Measurements from ENCODE around the gene RASGRF2. TPM values are rescaled to one million over a fixed set of nuclear protein-coding genes. Genes with fewer than 3 reads are reported as not detected.

RASGRF2 gene
- total and polyA plus RNA-seq, 2 of the 13 experiments (the other 11 are each of a cell fraction or from before 2014, with no cell fraction given): 23.6 to 29.0 TPM

GRCh38 chr5:80967500-80968181 lies 7.5 kb downstream of the RASGRF2 start (continued):
- TF ChIP-seq ZKSCAN1 (IDR thresholded peaks at IDR 0.05; ENCODE audit: low read length) (no peak), THRA (CRISPR knock-in tag; IDR thresholded peaks at IDR 0.05; ENCODE audit: borderline replicate concordance) (0 out of 2 replicates have a peak, but pooled peaks have one; percentile 15), ZNF747 (CRISPR knock-in tag; IDR thresholded peaks at IDR 0.05; ENCODE audit: borderline replicate concordance) (no peak), TBX3 (IDR thresholded peaks at IDR 0.05; ENCODE audit: borderline replicate concordance) (no peak), ZNF232 (CRISPR knock-in tag; IDR thresholded peaks at IDR 0.05; ENCODE audit: borderline replicate concordance) (no peak), THAP11 (CRISPR knock-in tag; IDR thresholded peaks at IDR 0.05) (no peak), JUNB (CRISPR knock-in tag; IDR thresholded peaks at IDR 0.05; ENCODE audit: borderline replicate concordance) (peak; percentile 74; the same call in 1 of the 2 replicates), PHF21A (CRISPR knock-in tag; IDR thresholded peaks at IDR 0.05) (no peak), ZNF577 (CRISPR knock-in tag; IDR thresholded peaks at IDR 0.05; ENCODE audit: borderline replicate concordance, low read depth) (no peak), NFYC (CRISPR knock-in tag; IDR thresholded peaks at IDR 0.05) (no peak), AKAP8 (CRISPR knock-in tag; IDR thresholded peaks at IDR 0.05) (no peak), ZSCAN12 (CRISPR knock-in tag; IDR thresholded peaks at IDR 0.05) (no peak), POLR2A (IDR thresholded peaks at IDR 0.05; ENCODE audit: insufficient read depth in 1 of 2, low read depth in 2 of 2, low read length in 2 of 2) (no peak), ZFYVE20 (CRISPR knock-in tag; IDR thresholded peaks at IDR 0.05; ENCODE audit: borderline replicate concordance, low read depth) (no peak), ZNF7 (CRISPR knock-in tag; IDR thresholded peaks at IDR 0.05) (no peak), SIN3B (IDR thresholded peaks at IDR 0.05; ENCODE audit: low read length) (no peak), MIER2 (CRISPR knock-in tag; IDR thresholded peaks at IDR 0.05) (no peak)
- TF ChIP-seq, protein P1, sequence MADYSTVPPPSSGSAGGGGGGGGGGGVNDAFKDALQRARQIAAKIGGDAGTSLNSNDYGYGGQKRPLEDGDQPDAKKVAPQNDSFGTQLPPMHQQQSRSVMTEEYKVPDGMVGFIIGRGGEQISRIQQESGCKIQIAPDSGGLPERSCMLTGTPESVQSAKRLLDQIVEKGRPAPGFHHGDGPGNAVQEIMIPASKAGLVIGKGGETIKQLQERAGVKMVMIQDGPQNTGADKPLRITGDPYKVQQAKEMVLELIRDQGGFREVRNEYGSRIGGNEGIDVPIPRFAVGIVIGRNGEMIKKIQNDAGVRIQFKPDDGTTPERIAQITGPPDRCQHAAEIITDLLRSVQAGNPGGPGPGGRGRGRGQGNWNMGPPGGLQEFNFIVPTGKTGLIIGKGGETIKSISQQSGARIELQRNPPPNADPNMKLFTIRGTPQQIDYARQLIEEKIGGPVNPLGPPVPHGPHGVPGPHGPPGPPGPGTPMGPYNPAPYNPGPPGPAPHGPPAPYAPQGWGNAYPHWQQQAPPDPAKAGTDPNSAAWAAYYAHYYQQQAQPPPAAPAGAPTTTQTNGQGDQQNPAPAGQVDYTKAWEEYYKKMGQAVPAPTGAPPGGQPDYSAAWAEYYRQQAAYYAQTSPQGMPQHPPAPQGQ (CRISPR knock-in tag; IDR thresholded peaks at IDR 0.05; ENCODE audit: borderline replicate concordance): no peak
- TF ChIP-seq, protein P2, sequence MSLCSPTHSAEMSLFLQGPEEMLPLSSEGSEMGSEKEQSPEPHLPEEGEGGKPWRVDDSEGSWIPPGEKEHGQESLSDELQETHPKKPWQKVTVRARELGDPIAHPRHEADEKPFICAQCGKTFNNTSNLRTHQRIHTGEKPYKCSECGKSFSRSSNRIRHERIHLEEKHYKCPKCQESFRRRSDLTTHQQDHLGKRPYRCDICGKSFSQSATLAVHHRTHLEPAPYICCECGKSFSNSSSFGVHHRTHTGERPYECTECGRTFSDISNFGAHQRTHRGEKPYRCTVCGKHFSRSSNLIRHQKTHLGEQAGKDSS (CRISPR knock-in tag; IDR thresholded peaks at IDR 0.05; ENCODE audit: borderline replicate concordance, low read depth): no peak
- TF ChIP-seq, protein P3, sequence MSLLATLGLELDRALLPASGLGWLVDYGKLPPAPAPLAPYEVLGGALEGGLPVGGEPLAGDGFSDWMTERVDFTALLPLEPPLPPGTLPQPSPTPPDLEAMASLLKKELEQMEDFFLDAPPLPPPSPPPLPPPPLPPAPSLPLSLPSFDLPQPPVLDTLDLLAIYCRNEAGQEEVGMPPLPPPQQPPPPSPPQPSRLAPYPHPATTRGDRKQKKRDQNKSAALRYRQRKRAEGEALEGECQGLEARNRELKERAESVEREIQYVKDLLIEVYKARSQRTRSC (CRISPR knock-in tag; IDR thresholded peaks at IDR 0.05; ENCODE audit: low read depth): no peak

Data from HepG2 (cell line).